IPS-NIHi7 (cell line): ENCODE measurements around the gene PSMA7.
"Not testable (repeated sequence)": the region's sequence is repeated elsewhere in the genome, so short reads cannot be mapped to it uniquely, and the experiment has no call there.

ENCODE experiments used
- DNase-seq: peaks from one replicate; pipeline ENCODE4 v3.0.0; 2012; ENCODE audit warnings: mixed read lengths; ENCODE audit errors: extremely low spot score

Gene PSMA7

GRCh38 chr20:62119591-62120364 lies 23.4 kb downstream of the PSMA7 start:
- DNase-seq: no peak

- DNase-seq: no peak
Measured at GRCh38 chr20:62119115-62119514, 24.1 kb downstream of the PSMA7 start.

GRCh38 chr20:62118113-62119043 lies 24.8 kb downstream of the PSMA7 start:
- DNase-seq: no peak

GRCh38 chr20:62117658-62118057 lies 25.5 kb downstream of the PSMA7 start:
- no peak for DNase-seq

- no peak for DNase-seq
Measured at GRCh38 chr20:62117362-62117646, 25.9 kb downstream of the PSMA7 start.

- no peak for DNase-seq
Measured at GRCh38 chr20:62116558-62117361, 26.4 kb downstream of the PSMA7 start.

- DNase-seq: not testable (repeated sequence)
Measured at GRCh38 chr20:62115800-62116407, 27.3 kb downstream of the PSMA7 start.

- DNase-seq: peak; percentile 55
Measured at GRCh38 chr20:62114894-62115293, 28.3 kb downstream of the PSMA7 start.

GRCh38 chr20:62112368-62112767 lies 30.8 kb downstream of the PSMA7 start:
- DNase-seq: no peak

GRCh38 chr20:62111148-62111547 lies 32.0 kb downstream of the PSMA7 start:
- no peak for DNase-seq

GRCh38 chr20:62105592-62105991 lies 37.6 kb downstream of the PSMA7 start:
- DNase-seq: no peak

GRCh38 chr20:62104791-62105345 lies 38.3 kb downstream of the PSMA7 start:
- DNase-seq: no peak

GRCh38 chr20:62104234-62104789 lies 38.9 kb downstream of the PSMA7 start:
- DNase-seq: no peak

- no peak for DNase-seq
Measured at GRCh38 chr20:62103508-62104233, 39.5 kb downstream of the PSMA7 start.

- DNase-seq: no peak
Measured at GRCh38 chr20:62101078-62101477, 42.1 kb downstream of the PSMA7 start.

GRCh38 chr20:62097881-62098407 lies 45.2 kb downstream of the PSMA7 start:
- no peak for DNase-seq

- DNase-seq: no peak
Measured at GRCh38 chr20:62096421-62097380, 46.5 kb downstream of the PSMA7 start.

- DNase-seq: no peak
Measured at GRCh38 chr20:62089393-62089792, 53.8 kb downstream of the PSMA7 start.
